NT2/D1 (cell line): ENCODE data around the gene RPL15.
"Not testable (repeated sequence)": the region's sequence is repeated elsewhere in the genome, so short reads cannot be mapped to it uniquely, and the experiment has no call there.

Source experiments
- SUZ12 ChIP-seq: IDR thresholded peaks from 2 replicates; pipeline ENCODE4 v1.6.1; 2011; ENCODE audit not compliant: insufficient read length, insufficient read depth; ENCODE audit errors: extremely low read depth
- YY1 ChIP-seq: IDR thresholded peaks from 2 replicates; pipeline ENCODE4 v1.6.1; 2011; ENCODE audit not compliant: insufficient read length, insufficient read depth
- ZNF274 ChIP-seq: IDR thresholded peaks from 2 replicates; pipeline ENCODE4 v1.6.1; 2011; ENCODE audit warnings: mild to moderate bottlenecking, low read depth, low read length

DNA sequence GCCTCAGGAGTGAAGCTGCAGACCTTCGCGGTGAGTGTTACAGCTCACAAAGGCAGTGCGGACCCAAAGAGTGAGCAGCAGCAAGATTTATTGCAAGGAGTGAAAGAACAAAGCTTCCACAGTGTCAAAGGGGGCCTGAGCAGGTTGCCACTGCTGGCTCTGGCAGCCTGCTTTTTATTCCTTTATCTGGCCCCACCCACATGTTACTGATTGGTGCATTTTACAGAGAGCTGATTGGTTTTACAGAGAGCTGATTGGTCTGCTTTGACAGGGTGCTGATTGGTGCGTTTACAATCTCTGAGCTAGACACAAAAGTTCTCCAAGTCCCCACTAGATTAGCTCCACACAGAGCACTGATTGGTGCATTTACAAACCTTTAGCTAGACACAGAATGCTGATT is 34.9 kb upstream of the RPL15 start:
- TF ChIP-seq YY1, ZNF274, SUZ12: not testable (repeated sequence)
